Fibroblast of pulmonary artery (primary cell): ENCODE data around the gene IL20RB.
A peak's percentile ranks its signal among the peaks of the same experiment; 100 is the strongest.
"Not testable (repeated sequence)": the region's sequence is repeated elsewhere in the genome, so short reads cannot be mapped to it uniquely, and the experiment has no call there.

ENCODE experiments used
- DNase-seq: peaks from one replicate; pipeline ENCODE4 v3.0.0-alpha.2; 2010; ENCODE audit warnings: low read depth
- H3K4me3 ChIP-seq: replicated peaks from 2 replicates; pipeline ENCODE4 v1.5.1; 2011; ENCODE audit warnings: low read depth, mild to moderate bottlenecking, control low read depth, low read length, moderate library complexity
- CTCF ChIP-seq: IDR thresholded peaks from 2 replicates; pipeline ENCODE4 v1.5.1; 2011; ENCODE audit warnings: mild to moderate bottlenecking, control low read depth, low read length, inconsistent platforms; ENCODE audit errors: missing control alignments

The IL20RB gene

GRCh38 chr3:136982033-136982432, 24.2 kb downstream of the IL20RB start:
- no peak for DNase-seq
- no peak overlapping the region for H3K4me3 ChIP-seq
- no peak for TF ChIP-seq CTCF

GRCh38 chr3:136982520-136983138, 24.8 kb downstream of the IL20RB start:
- no peak for TF ChIP-seq CTCF
- H3K4me3 ChIP-seq, result no peak overlapping the region
- no peak for DNase-seq

- peak; percentile 77 for DNase-seq
- no peak for TF ChIP-seq CTCF
- no peak overlapping the region for H3K4me3 ChIP-seq
These were observed 27.1 kb downstream of the IL20RB start for GRCh38 chr3:136984837-136985236.

- DNase-seq, H3K4me3 ChIP-seq: not testable (repeated sequence)
These were observed 29.7 kb downstream of the IL20RB start for GRCh38 chr3:136987398-136987980.

GRCh38 chr3:136988651-136989050, 30.9 kb downstream of the IL20RB start:
- no peak for DNase-seq
- no peak overlapping the region for H3K4me3 ChIP-seq
- TF ChIP-seq CTCF, result no peak

- DNase-seq, result no peak
- no peak overlapping the region for H3K4me3 ChIP-seq
- no peak for TF ChIP-seq CTCF
These were observed 32.2 kb downstream of the IL20RB start for GRCh38 chr3:136989781-136990524.

GRCh38 chr3:136990826-136991225, 33.0 kb downstream of the IL20RB start:
- DNase-seq, result no peak
- H3K4me3 ChIP-seq, result no peak overlapping the region
- no peak for TF ChIP-seq CTCF
